Measurements from ENCODE around the gene PLOD1.
A peak's percentile ranks its signal among the peaks of the same experiment; 100 is the strongest.

PLOD1 gene

GRCh38 chr1:11960715-11961114, 26.2 kb downstream of the PLOD1 start:
- Histone ChIP-seq H2BK120ac (ENCODE audit: insufficient read depth, low read length, poor library complexity) (no peak overlapping the region), H3K79me1 (ENCODE audit: low read length) (no peaks in the 10 kb centered on the region), H3K27ac (ENCODE audit: low read depth, low read length) (no peak overlapping the region), H3K4me1 (ENCODE audit: control insufficient read depth in 1 of 2, insufficient read depth in 2 of 2, low read length in 2 of 2) (no peaks in the 10 kb centered on the region), H3K9me3 (ENCODE audit: insufficient read depth, low read depth, low read length) (peaks cover 1% of the 10 kb centered on the region), H4K8ac (ENCODE audit: low read depth, low read length) (no peak overlapping the region), H2BK5ac (ENCODE audit: low read depth, low read length, poor library complexity) (no peak overlapping the region), H3K18ac (ENCODE audit: low read length) (no peak overlapping the region), H2AK5ac (ENCODE audit: low read length) (no peak overlapping the region), H3K4me2 (ENCODE audit: low read length) (no peak overlapping the region), H2AFZ (ENCODE audit: insufficient read depth, low read length, poor library complexity) (no peak overlapping the region), H3K23ac (ENCODE audit: low read length) (no peak overlapping the region), H3K4me3 (ENCODE audit: low read depth, low read length) (no peak overlapping the region), H4K12ac (ENCODE audit: low read depth, low read length) (no peak overlapping the region), H3K27me3 (ENCODE audit: insufficient read depth, low read length) (no peaks in the 10 kb centered on the region), H3K9ac (ENCODE audit: low read length) (no peak overlapping the region), H3K14ac (ENCODE audit: low read length) (no peak overlapping the region), H3K79me2 (ENCODE audit: control insufficient read depth, insufficient read depth, low read length, poor library complexity) (no peaks in the 10 kb centered on the region), H3K4ac (ENCODE audit: low read depth, low read length) (no peak overlapping the region), H4K91ac (ENCODE audit: low read depth, low read length) (no peak overlapping the region), H2BK12ac (ENCODE audit: low read length) (no peak overlapping the region), H3K36me3 (ENCODE audit: control insufficient read depth in 1 of 2, insufficient read depth in 2 of 2, low read length in 2 of 2) (peaks cover 69% of the 10 kb centered on the region in 2 experiments)
- DNase-seq = peak in 1 of 2 donors; percentile 9
- whole genome bisulfite sequencing (ENCODE audit: extremely low coverage, insufficient coverage, insufficient read length) = no CpG with 5 or more reads among the region's 6 CpGs

GRCh38 chr1:11961230-11961629, 26.7 kb downstream of the PLOD1 start:
- no peak overlapping the region for H3K4ac ChIP-seq (ENCODE audit: low read depth, low read length)
- H3K79me2 ChIP-seq (ENCODE audit: control insufficient read depth, insufficient read depth, low read length, poor library complexity) = no peaks in the 10 kb centered on the region
- peaks cover 1% of the 10 kb centered on the region for H3K9me3 ChIP-seq (ENCODE audit: insufficient read depth, low read depth, low read length)
- no peak overlapping the region for H4K12ac ChIP-seq (ENCODE audit: low read depth, low read length)
- H2BK5ac ChIP-seq (ENCODE audit: low read depth, low read length, poor library complexity) = no peak overlapping the region
- H3K79me1 ChIP-seq (ENCODE audit: low read length) = no peaks in the 10 kb centered on the region
- no peak overlapping the region for H2AFZ ChIP-seq (ENCODE audit: insufficient read depth, low read length, poor library complexity)
- no peak overlapping the region for H4K91ac ChIP-seq (ENCODE audit: low read depth, low read length)
- no peak overlapping the region for H3K27ac ChIP-seq (ENCODE audit: low read depth, low read length)
- H2BK120ac ChIP-seq (ENCODE audit: insufficient read depth, low read length, poor library complexity) = no peak overlapping the region
- WGBS (ENCODE audit: extremely low coverage, insufficient coverage, insufficient read length) = no CpG with 5 or more reads among the region's 4 CpGs
- H2BK12ac ChIP-seq (ENCODE audit: low read length) = no peak overlapping the region
- H4K8ac ChIP-seq (ENCODE audit: low read depth, low read length) = no peak overlapping the region
- no peak overlapping the region for H3K23ac ChIP-seq (ENCODE audit: low read length)
- no peaks in the 10 kb centered on the region for H3K4me1 ChIP-seq (ENCODE audit: control insufficient read depth in 1 of 2, insufficient read depth in 2 of 2, low read length in 2 of 2)
- DNase-seq = no peak
- H3K4me2 ChIP-seq (ENCODE audit: low read length) = no peak overlapping the region
- H3K36me3 ChIP-seq (ENCODE audit: control insufficient read depth in 1 of 2, insufficient read depth in 2 of 2, low read length in 2 of 2) = peaks cover 71 to 72% of the 10 kb centered on the region in 2 experiments
- H3K18ac ChIP-seq (ENCODE audit: low read length) = no peak overlapping the region
- no peak overlapping the region for H3K9ac ChIP-seq (ENCODE audit: low read length)
- no peaks in the 10 kb centered on the region for H3K27me3 ChIP-seq (ENCODE audit: insufficient read depth, low read length)
- H3K4me3 ChIP-seq (ENCODE audit: low read depth, low read length) = no peak overlapping the region
- H3K14ac ChIP-seq (ENCODE audit: low read length) = no peak overlapping the region
- no peak overlapping the region for H2AK5ac ChIP-seq (ENCODE audit: low read length)

GRCh38 chr1:11963622-11964021, 29.1 kb downstream of the PLOD1 start:
- no peak for DNase-seq
- Histone ChIP-seq H3K79me2 (ENCODE audit: control insufficient read depth, insufficient read depth, low read length, poor library complexity) (no peaks in the 10 kb centered on the region), H2BK5ac (ENCODE audit: low read depth, low read length, poor library complexity) (no peak overlapping the region), H3K36me3 (ENCODE audit: control insufficient read depth in 1 of 2, insufficient read depth in 2 of 2, low read length in 2 of 2) (peaks cover 56 to 61% of the 10 kb centered on the region in 2 experiments), H4K91ac (ENCODE audit: low read depth, low read length) (no peak overlapping the region), H2BK12ac (ENCODE audit: low read length) (no peak overlapping the region), H3K27me3 (ENCODE audit: insufficient read depth, low read length) (no peaks in the 10 kb centered on the region), H3K4ac (ENCODE audit: low read depth, low read length) (no peak overlapping the region), H3K4me1 (ENCODE audit: control insufficient read depth in 1 of 2, insufficient read depth in 2 of 2, low read length in 2 of 2) (no peaks in the 10 kb centered on the region), H3K4me2 (ENCODE audit: low read length) (no peak overlapping the region), H4K8ac (ENCODE audit: low read depth, low read length) (no peak overlapping the region), H3K14ac (ENCODE audit: low read length) (no peak overlapping the region), H2AK5ac (ENCODE audit: low read length) (no peak overlapping the region), H2BK120ac (ENCODE audit: insufficient read depth, low read length, poor library complexity) (no peak overlapping the region), H3K23ac (ENCODE audit: low read length) (no peak overlapping the region), H3K4me3 (ENCODE audit: low read depth, low read length) (no peak overlapping the region), H3K79me1 (ENCODE audit: low read length) (no peaks in the 10 kb centered on the region), H3K18ac (ENCODE audit: low read length) (no peak overlapping the region), H4K12ac (ENCODE audit: low read depth, low read length) (no peak overlapping the region), H2AFZ (ENCODE audit: insufficient read depth, low read length, poor library complexity) (no peak overlapping the region), H3K27ac (ENCODE audit: low read depth, low read length) (no peak overlapping the region), H3K9ac (ENCODE audit: low read length) (no peak overlapping the region), H3K9me3 (ENCODE audit: insufficient read depth, low read depth, low read length) (peaks cover 1% of the 10 kb centered on the region)
- WGBS (ENCODE audit: extremely low coverage, insufficient coverage, insufficient read length) = no CpG with 5 or more reads among the region's 3 CpGs

GRCh38 chr1:11964656-11965055, 30.1 kb downstream of the PLOD1 start:
- Histone ChIP-seq H2BK5ac (ENCODE audit: low read depth, low read length, poor library complexity) (no peak overlapping the region), H2AFZ (ENCODE audit: insufficient read depth, low read length, poor library complexity) (no peak overlapping the region), H3K79me2 (ENCODE audit: control insufficient read depth, insufficient read depth, low read length, poor library complexity) (no peaks in the 10 kb centered on the region), H3K23ac (ENCODE audit: low read length) (no peak overlapping the region), H3K4me3 (ENCODE audit: low read depth, low read length) (no peak overlapping the region), H3K4me1 (ENCODE audit: control insufficient read depth in 1 of 2, insufficient read depth in 2 of 2, low read length in 2 of 2) (peaks cover 0 to 6% of the 10 kb centered on the region in 2 experiments), H2AK5ac (ENCODE audit: low read length) (no peak overlapping the region), H4K91ac (ENCODE audit: low read depth, low read length) (no peak overlapping the region), H3K27ac (ENCODE audit: low read depth, low read length) (no peak overlapping the region), H2BK120ac (ENCODE audit: insufficient read depth, low read length, poor library complexity) (no peak overlapping the region), H3K36me3 (ENCODE audit: control insufficient read depth in 1 of 2, insufficient read depth in 2 of 2, low read length in 2 of 2) (peaks cover 53 to 62% of the 10 kb centered on the region in 2 experiments), H3K4me2 (ENCODE audit: low read length) (no peak overlapping the region), H3K18ac (ENCODE audit: low read length) (no peak overlapping the region), H2BK12ac (ENCODE audit: low read length) (no peak overlapping the region), H3K27me3 (ENCODE audit: insufficient read depth, low read length) (no peaks in the 10 kb centered on the region), H3K9me3 (ENCODE audit: insufficient read depth, low read depth, low read length) (peaks cover 1% of the 10 kb centered on the region), H4K8ac (ENCODE audit: low read depth, low read length) (no peak overlapping the region), H4K12ac (ENCODE audit: low read depth, low read length) (no peak overlapping the region), H3K79me1 (ENCODE audit: low read length) (no peaks in the 10 kb centered on the region), H3K9ac (ENCODE audit: low read length) (no peak overlapping the region), H3K4ac (ENCODE audit: low read depth, low read length) (no peak overlapping the region), H3K14ac (ENCODE audit: low read length) (no peak overlapping the region)
- WGBS (ENCODE audit: extremely low coverage, insufficient coverage, insufficient read length) = no CpG with 5 or more reads among the region's 12 CpGs
- DNase-seq = no peak
